RCC 7860 (cell line): ENCODE measurements around the gene CPM.
A peak's percentile ranks its signal among the peaks of the same experiment; 100 is the strongest.

Experiments
- DNase-seq: peaks from one replicate; pipeline ENCODE4 v3.0.0-alpha.2; 2015; ENCODE audit warnings: low spot score
- FAIRE-seq: peaks from 2 replicates; lab custom pipeline; 2012; peaks lifted over from hg19 to GRCh38; lab: Jason Lieb, UNC

Gene CPM

DNA sequence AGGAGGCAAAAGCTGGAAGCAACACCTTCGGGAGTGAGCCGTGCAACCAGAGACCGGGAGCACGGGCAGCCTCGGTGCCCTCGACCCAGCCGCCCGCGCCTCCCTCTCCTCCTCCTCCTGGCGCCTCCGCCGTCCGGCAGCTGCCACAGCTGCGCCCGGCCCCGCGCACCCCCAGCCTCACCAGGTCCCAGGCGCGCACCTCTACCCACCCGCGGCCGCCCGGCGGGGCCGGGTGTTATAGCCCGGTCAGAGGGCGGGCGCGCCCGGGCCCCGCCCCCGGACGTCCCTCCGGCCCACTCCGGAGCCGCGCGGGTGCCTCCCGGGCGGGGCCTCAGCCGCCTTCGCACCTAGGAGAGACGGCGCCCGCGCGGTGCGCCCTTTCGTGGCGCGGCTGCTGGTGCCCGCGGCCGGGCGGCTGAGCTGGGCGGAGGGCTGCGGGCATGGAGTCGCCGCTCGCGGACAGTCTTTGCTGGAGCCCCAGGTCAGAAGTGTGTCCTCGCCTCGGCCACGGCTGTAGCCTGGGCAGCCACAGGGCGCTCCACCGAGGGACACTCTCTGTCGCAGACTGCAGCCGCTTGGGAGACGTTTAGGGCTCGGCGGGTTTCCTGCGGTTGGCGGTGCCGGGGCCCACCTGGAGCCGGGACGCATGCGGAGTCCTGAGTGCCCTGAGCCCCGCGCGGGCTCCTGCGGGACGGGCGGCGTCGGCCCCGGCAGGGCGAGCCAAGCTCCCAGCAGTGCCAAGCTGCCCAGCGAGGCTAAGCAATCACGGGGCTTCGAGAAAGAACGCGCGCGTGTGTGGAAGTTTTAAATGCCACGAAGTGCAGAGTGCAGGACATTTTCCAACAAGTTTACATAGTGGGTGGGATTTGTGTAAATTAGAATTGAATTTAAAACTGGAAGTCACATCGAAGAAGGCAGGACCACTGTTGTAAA, at the start of gene CPM:
TSS of gene CPM (minus strand) at position 211 of the 933 bp plus-strand sequence. CDS start 334 bp downstream, outside the sequence.
- FAIRE-seq (no peak), DNase-seq (no peak)

DNA sequence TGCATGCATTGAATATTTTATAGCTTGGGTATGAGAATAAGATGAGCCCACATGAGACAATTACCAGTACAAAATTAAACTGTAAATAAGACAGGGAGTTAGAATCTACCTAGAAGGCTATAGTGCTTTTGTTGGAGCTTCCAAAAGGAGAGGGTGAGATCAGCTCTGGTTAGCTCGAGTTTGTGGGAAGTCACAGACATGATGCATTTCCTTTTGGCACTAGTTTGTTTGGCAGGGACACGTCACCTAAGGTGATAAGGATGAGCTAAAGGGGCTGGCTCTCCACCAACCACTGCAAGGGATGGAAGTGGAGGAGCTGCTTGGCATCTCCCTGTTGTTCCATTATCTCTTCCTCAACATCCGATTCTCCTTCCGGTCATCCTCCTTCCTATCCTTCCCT, 48.5 kb upstream of the CPM start:
- FAIRE-seq (no peak), DNase-seq (no peak)

DNA sequence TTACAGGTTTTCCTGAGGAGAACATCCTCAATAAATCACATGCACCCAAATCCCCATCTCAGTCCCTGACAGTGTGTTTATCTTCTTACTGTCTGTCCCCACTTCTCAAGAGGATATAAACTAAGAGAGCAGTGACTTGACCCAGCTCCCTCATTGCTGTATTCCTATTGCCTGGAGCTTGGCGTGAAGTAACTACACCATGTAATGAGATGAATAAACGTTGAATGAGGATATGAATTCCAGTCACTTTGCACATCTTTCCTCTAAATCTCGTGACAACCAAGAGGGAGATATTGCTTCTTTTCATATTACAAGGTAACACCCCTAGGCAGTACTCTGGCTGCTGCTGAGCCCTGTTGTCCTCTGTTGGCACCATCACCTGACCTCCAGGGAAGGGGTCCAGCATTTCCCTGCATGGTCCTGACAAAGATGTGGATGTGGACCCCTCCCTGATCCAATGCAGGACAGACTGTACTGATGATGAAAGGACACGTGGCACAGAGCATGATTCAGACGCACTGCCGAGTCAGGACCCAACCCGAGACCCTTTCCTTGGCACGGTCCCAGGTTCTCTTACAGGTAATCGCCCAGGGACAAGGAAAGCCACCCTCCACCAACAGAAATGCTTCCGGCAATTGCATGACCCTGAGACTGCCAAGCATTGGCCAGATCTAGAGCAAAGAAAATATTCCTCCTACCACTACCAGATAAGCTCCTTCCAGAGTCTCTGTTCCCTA, 47.7 kb upstream of the CPM start:
- FAIRE-seq (no peak), DNase-seq (no peak)

DNA sequence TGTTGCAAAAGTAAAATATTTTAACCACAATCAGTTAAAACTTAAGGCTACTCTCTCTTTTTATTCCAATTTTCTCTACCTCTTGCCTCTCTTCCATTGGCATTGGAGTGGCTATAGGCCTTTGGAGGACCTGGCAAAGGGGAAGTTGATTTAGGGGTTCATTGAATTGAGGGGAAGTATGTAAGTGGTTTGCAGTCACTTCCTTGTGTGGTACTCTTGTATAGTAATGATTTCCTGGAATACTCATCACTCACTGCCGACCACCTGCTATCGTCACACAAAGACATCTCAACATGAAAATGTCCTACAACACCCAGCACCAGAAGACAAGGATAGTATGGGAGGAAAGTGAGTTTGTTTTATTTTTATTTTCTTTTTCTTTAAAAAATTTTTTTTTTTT, 45.7 kb upstream of the CPM start:
- DNase-seq (no peak), FAIRE-seq (no peak)

- DNase-seq (no peak), FAIRE-seq (no peak)
Observed at GRCh38 chr12:68977909-68978610, 45.1 kb upstream of the CPM start.

DNA sequence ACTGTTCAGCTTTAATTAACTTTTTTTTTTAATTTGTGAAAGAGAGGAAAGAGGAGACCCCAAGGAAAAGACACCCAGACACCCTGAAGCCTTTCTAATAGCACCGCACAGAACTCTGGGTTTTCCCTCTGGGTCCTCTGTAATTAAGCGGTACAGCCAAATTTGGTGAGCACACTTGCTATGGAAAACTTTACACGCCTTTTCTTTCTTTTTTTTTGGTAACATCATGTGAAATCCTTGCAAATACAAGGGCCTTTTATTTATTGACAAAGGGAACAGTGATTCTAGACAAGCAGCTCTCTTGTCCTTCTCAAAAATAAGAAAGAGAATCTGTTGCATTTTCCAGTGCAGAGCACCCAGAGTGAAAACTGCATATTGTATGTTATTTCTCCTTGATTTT, 44.4 kb upstream of the CPM start:
- FAIRE-seq (no peak), DNase-seq (no peak)

DNA sequence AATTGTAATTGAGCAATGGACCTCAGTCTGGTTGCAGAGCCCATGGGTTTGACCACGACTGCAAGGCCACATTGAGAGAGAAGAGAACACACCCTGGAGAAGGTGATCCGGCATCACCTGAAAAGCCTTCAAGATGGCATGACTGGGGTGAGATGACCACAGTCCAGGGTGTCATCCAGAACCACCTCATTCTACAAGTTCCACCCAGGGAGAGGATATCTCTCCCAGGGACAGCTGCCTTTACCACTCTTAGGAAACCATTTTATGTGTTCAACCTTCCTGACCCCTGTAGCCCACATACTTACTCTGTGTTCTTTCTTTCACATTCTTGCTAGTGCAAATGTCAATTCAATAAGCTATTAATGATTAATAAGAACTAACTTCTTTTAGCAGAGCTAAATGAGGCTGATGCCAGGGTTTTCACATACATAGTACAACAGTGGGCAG, 43.4 kb upstream of the CPM start:
- DNase-seq = peak; percentile 17
- peak; percentile 66 for FAIRE-seq

DNA sequence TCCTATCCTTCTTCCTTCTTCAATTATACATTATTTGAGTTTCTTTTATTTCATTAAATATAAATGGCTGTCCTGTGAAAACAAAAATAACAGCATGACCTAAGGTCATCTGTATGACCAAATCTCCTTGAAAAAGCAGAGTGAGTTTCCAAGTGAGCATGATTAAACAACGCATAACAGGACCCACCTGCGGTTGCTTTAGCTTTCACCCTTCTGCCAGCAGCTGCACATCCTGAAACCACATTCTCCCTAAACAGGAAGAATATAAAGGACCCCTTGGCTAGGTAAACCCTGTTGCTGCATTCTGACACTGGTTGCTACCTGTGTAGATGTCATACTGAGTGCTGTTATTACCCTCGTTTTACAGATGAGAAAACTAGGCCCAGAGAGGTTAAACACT, 42.8 kb upstream of the CPM start:
- no peak for DNase-seq
- FAIRE-seq = no peak

- no peak for FAIRE-seq
- DNase-seq = no peak
Observed at GRCh38 chr12:68972595-68972994, 39.6 kb upstream of the CPM start.

GRCh38 chr12:68971404-68971803, 38.4 kb upstream of the CPM start:
- peak; percentile 42 for DNase-seq
- FAIRE-seq = peak; percentile 84

DNA sequence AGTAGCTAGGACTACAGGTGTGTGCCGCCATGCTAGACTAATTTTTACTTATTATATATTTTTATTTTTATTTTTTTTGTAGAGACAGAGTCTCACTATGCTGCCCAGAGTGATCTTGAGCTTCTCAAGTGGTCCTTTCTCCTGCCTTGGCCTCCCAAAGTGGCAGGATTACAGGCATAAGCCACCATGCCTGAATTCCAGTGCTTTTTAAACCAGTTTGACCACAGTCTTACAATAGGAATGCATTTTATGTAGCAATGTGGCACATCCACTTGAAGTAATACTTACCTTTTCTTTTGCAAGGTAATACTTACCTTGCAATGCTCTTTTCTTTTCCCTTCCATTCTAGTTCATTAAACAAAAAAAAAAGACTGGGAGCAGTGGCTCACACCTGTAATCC, 38.0 kb upstream of the CPM start:
- no peak for FAIRE-seq
- DNase-seq = no peak

GRCh38 chr12:68970306-68970705, 37.3 kb upstream of the CPM start:
- no peak for FAIRE-seq
- no peak for DNase-seq

DNA sequence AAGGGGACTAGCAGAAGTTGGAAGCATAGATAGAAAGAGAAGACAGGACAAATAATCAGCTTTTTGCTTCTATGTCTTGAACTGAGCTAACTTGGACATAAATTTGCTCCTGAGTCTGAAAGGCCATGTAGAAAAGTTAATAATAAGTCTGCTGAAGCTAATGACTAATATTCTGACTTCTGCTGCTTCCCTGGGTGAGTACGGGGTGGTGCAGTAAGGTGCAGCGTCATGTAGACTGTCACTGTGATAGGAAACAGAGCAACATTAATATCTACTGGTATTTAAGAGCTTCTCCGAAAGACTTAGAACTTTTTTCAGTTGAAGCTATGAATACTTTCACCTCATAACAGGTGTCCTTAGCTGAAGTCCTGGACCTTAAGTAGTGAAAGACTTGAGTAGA, 34.1 kb upstream of the CPM start:
- FAIRE-seq (no peak), DNase-seq (no peak)

- FAIRE-seq (no peak), DNase-seq (no peak)
Observed at GRCh38 chr12:68963856-68964745, 31.1 kb upstream of the CPM start.

DNA sequence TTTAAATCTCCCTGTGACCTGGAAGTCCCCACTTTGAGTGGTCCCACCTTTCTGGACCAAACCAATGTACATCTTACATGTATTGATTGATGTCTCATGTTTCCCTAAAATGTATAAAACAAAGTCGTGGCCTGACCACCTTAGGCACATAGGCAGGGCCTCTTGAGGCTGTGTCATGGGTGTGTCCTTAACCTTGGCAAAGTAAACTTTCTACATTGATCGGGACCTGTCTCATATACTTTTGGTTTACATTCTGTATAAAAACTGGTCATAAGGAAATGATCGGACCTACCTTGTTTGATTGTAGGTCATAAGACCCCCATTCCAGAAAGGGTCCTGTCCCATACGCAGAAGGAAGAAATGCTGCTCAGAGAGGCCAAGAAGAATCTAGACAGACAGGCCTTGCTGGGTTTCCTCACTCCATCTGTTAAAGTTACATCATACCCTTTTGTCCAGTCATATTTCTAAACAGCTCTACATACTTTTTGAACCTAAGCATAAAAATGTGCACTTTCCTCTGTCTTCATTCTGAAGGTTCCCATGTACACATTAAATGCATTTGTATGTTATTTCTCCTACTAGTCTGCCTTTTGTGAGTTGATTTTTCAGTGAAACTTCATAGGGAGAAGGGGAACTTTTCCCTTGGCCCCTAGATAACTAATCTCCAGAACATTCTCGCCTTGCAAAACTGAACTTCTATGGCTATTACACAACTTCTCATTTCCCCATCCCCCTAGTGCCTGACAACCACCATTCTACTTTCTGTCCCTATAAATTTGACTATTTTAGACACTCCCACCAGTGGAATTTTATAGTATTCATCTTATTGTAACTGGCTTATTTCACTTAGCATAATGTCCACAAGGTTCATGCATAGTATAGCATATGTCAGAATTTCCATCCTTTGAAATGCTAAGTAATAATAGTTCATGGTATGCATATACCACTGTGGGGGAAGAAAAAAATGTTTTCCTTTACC, 30.2 kb upstream of the CPM start:
- FAIRE-seq = no peak

DNA sequence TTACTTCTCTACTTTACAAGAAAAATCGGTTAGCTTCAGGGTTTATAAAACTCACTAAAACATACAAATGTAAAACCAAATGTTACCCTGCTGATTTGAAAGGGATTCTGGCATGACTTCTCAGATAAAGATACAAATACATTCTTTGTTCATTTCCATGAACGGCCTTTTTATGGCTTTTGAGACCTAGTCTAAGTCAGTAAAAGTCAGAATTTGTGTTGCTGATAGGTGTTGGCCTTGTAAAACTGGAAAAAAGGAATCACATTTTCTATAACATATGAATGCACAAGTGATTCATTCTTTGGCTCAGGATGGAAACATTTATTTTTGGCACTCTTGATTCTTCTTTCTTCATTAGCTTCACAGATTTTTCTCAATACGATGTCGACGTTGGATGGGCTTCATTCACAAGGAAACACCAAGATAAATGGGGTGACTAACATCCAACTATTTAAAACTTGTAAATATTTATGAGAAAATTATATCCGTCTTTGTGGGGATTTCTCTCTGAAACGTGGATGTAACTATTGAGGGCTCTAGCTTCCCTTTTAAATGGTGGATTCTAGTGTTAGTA, 27.0 kb upstream of the CPM start:
- FAIRE-seq = no peak
- no peak for DNase-seq

More for the DNA sequence above, 30.2 kb upstream of the CPM start:
- no peak for DNase-seq

DNA sequence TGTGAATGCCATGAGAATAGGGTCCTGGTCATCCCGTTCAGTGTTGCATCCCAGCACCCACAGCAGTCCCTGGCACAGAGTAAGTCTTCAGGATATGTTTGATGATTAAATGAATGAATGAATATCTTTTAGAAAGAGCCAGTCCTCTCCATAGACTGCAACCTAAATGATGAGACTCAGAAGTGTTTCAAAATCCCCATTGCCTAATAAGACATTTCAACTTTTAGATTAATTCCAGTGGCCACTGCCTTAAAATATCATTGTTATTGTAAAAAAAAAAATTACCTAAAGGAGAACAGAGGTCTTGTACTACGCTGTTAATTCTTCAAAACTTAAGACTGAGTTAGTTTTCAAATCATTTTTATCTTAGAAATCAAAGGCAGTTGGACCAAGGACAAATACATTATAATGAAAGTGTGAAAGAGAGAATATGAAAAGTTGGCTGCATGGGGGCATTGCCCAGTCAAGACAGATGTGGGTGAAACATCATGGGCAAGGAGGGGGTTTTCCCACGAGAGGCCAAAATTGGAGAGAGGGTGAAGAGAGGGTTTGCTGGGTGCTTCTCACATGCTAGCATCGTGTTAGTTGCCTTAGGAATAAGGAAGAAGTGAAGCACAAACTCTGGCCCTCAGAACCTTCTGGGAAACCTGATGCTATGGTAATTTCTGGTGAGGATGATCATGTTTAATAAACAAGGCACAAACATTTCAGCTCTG, 26.3 kb upstream of the CPM start:
- no peak for DNase-seq
- FAIRE-seq = no peak

GRCh38 chr12:68958322-68958721, 25.4 kb upstream of the CPM start:
- DNase-seq (no peak), FAIRE-seq (no peak)
